A673 (cell line): Measurements from ENCODE around the gene MTHFR.

Experiments
- CTCF ChIP-seq: fragments of 300-800, 200-600 bp; sonication (generic); conservative IDR thresholded peaks from 2 replicates; pipeline ENCODE4 v1.5.1; 2017; ENCODE audit warnings: low read depth, mild to moderate bottlenecking, antibody characterized with exemption, low read length, moderate library complexity, mixed read lengths
- EZH2 ChIP-seq: fragments of 200-600 bp; sonication (generic); IDR thresholded peaks from 2 replicates; pipeline ENCODE4 v1.6.1; 2017; ENCODE audit warnings: borderline replicate concordance, low read depth, mild to moderate bottlenecking, mixed read lengths, antibody characterized with exemption, low read length; ENCODE audit not compliant: poor library complexity, severe bottlenecking

- no peak for TF ChIP-seq CTCF
- TF ChIP-seq EZH2: no peak
Measured at GRCh38 chr1:11738096-11738495, 67.7 kb downstream of the MTHFR start.
